ENCODE measurements around the gene UBE2K.
"Not testable (repeated sequence)": the region's sequence is repeated elsewhere in the genome, so short reads cannot be mapped to it uniquely, and the experiment has no call there.

UBE2K gene, protein sequence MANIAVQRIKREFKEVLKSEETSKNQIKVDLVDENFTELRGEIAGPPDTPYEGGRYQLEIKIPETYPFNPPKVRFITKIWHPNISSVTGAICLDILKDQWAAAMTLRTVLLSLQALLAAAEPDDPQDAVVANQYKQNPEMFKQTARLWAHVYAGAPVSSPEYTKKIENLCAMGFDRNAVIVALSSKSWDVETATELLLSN

DNA sequence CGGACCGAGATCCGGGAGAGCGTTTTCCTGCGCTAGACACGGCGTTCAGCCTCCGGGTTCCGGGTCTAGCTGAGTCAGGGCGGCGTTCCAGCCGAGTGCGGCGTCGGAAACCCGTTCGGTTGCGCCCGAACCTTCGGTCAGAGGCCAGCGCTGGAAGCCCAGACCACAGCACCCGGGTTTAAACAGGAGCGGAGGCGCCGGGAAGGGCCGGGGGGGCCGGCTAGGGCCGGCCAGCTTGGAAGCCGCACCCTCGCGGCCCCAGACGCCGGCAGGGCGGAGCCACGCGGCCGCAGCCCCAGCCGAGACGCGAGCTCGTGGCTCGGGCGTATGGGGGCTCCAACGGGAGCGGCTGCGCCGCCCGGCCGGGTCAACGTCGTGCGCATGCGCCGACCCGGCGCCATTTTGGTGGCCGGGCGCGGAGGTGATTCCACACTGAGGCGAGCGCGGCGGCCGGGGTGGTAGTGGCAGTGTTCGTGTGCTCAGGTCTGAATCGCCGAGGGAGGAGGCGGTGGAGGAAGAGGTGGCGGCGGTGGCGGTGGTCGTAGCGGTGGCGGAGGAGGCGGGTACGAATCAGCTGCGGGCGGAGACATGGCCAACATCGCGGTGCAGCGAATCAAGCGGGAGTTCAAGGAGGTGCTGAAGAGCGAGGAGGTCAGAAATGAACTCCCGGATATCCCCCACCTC is at the start of gene UBE2K:
Gene UBE2K (plus strand): TSS at position 397 of the 684 bp plus-strand sequence. CDS start 192 bp downstream, at position 589.
- peak; percentile 65 for DNase-seq

DNA sequence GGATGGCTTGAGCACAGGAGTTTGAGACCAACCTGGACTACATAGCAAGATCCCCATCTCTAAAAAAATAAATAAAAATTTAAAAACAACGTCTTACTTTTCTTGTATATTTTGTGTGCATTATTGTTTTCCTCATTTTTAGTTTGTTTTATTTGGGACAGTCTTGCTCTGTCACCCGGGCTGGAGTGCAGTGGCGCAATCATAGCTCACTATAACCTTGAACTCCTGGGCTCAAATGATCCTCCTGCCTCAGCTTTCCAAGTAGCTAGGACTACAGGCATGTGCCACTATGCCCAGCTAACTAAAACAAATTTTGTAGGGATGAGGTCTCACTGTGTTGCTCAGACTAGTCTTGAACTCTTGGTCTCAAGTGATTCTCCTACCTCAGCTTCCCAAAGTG is 49.7 kb upstream of the UBE2K start:
- DNase-seq = no peak

DNA sequence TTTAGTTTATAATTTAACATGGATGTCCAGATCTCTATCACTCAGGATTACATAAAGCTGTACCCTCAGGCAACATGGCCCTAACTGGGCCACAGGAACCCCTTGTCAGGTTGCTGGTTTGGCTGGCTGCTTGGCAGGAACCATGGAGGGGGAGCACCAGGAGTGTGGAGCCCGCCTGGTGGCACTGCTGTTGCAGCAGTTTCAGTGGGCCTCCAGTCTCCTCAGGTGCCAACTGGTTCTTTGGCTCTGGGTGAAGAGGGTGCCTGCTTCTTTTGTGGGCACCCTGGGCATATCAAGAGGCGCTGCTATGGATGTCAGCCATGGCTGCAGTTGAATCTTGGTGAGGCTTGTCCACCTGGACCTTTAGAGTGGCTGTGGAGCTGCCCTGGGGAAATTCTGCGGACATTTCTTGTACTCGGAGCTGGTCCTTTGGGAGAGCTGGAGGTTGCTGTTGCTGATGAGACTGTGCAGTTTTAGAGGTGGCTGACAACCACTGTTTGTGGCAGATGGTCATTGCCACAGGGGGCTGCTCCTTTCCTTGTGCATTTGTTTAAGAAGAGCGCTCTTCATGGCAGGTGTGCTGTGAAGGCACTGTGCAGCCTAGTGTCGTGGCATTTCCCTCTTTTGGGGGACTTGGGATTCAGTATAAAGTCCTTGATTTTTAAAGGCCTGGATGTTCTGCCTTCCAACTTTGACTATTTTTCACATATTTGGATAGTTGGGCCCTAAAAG is 48.9 kb upstream of the UBE2K start:
- no peak for DNase-seq

DNA sequence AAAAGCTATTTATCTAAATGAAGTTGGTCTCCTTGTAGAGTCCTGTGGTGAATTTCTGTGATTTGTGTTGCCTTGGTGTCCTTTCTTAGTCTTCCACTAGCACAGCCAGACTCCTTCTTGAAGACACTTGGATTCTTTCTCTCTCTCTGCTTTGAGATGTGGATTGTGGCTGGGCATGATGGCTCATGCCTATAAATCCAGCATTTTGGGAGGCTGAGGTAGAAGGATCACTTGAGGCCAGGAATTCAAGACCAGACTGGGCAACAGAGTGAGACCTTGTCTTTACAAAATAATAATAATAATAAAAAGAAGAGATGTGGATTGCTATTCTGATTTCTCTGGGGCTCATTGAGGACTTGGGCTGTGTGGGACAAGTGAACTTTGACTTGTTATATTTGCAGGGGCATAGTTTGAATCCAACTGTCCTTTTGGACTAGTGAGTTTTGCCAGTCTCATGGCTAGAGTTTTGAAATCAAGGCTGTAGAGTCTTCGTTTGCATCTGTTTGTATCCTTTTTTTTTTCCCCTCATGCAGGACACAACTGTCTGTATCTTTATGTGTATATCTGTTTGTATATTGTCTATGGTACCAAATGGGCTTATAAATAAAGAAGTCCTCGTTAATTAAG is 48.2 kb upstream of the UBE2K start:
- DNase-seq = no peak

DNA sequence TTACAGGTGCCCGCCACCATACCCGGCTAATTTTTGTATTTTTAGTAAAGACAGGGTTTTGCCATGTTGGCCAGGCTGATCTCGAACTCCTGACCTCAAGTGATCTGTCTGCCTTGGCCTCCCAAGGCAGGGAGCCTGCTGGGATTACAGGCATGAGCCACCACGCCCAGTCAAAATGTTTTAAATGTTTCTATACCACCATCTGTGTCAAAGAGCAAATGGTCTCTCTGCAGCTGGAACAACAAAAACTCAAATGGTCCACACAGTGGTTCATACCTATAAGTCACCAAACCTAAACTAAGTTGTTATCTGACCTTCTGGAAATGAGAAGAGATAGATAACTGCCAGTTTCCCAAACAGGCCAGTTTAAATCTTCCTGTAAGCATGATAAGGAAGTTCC is 46.4 kb upstream of the UBE2K start:
- not testable (repeated sequence) for DNase-seq

DNA sequence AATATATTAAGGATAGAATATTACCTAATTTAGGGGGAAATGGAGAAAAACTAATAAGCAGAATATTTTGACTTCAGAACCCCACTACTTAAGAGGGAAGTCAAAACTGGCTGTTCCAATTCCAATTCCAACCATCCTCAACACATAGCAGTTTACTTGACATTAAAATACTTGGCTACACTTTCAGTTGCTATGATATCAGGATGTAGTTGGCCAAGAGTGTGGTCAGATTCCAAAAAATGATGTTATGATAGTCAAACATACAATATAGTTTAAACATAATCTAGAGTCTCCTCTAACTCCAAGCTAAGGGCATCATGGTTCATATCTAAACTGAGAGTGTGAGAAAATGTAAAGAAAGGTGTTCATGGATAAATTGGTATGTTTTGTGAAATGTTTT is 42.7 kb upstream of the UBE2K start:
- no peak for DNase-seq

DNA sequence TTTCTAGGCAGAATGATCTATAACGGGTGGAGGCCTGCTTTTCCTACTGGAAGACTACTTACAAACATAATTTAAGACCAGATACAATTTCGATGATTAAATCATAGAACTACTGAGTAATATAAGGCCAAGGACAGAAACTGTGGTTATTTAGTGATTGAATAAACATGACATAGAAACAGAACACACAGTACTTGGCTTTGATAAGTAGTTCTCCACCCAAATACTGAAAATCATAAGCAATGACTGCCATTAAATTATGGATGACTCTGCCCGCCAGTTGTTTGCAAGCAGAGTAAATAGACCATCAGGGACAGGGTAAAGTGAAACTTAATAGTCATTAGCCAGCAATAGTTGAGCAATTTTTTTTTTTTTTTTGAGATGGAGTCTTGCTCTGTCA is 42.1 kb upstream of the UBE2K start:
- no peak for DNase-seq

DNA sequence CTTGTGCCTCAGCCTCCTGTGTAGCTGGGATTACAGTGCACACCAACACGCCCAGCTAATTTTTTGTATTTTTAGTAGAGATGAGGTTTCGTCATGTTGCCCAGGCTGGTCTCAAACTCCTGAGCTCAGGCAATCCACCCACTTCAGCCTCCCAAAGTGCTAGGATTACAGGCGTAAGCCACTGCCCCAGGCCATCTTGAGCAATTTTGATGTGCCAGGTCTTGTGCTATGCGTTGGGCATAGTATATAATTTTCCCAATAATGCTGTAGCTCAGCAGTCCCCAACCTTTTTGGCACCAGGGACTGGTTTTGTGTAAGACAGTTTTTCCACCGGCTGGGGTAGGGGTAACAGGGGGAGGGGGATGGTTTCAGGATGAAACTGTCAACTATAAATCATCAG is 41.3 kb upstream of the UBE2K start:
- DNase-seq = not testable (repeated sequence)

DNA sequence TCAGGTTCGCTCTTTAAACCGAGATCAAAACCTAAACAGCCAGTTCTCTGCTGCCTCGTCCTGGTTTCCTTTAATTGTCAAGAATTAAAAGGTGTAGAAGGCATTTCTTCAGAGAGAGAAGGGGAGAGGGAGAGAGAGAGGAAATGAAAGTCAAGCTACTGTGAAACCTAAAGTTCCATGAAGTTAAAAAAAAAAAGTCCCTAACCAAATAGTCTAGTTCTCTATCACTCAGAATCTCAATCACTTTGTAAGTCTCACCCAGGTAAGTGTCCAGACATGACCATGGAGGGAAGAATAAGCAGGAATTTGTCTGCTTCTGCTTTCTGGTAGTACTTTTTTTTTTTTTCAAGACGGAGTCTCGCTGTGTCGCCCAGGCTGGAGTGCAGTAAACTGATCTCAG is 40.5 kb upstream of the UBE2K start:
- DNase-seq = no peak

DNA sequence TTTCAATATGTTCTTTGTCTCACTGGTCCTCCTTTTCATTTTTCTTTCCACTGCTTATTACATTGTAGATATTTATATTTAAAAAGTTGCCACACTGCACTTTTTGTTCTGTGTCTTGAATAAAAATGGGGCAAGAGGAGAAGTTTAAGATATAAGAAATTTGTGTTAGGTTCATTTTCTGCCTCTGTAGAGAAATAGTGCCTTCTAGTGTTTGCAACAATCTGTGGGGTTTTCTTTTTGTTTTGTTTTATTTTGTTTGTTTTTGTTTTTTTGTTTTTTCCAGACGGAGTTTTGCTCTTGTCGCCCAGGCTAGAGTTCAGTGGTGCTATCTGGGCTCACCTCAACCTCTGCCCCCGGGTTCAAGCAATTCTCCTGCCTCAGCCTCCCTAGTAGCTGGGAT is 39.2 kb upstream of the UBE2K start:
- DNase-seq = no peak

DNA sequence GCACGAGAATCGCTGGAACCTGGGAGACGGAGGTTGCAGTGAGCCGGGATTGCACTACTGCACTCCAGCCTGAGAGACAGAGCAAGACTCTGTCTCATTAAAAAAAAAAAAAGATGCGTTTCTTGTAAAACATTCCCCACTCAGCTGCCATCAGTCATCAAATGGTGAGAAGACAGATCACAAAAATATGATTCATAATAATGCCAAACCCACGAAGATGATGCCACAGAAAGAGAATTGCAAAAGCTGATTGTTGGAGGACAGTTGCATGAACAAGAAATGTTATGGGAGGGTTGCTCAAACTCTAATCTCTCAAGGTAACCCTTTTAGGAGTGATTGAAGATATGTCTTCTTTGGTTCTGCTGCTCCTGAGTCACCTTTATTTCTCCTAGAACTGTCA is 37.9 kb upstream of the UBE2K start:
- no peak for DNase-seq

DNA sequence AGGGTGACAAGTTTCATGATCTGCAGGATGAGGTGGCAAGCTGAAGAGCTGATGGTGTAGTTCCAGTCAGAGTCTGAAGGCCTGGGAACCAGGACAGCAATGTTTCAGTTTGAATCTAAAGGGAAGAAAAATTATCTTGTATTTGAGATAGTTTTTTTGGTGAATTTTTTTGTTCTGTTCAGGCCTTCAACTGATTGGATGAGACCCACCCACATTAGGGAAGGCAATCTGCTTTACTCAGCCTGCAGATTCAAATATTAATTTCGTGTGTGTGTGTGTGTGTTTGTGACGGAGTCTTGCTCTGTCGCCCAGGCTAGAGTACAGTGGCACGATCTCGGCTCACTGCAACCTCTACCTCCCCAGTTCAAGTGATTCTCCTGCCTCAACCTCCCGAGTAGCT is 37.2 kb upstream of the UBE2K start:
- no peak for DNase-seq

DNA sequence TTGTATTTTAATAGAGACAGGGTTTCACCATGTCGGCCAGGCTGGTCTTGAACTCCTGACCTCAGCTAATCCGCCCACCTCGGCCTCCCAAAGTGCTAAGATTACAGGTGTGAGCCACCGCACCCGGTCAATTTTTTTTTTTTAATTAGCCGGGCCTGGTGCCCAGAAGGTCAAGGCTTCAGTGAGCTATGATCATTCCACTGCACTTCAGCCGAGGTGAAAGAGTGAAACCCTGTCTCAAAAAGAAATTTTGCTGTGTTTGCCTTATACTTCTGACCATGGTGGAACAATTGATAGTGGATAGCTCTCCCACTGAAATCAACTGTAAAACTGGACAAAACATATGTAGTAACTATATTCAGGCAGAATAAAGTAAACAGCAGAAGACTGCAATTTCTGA is 35.3 kb upstream of the UBE2K start:
- no peak for DNase-seq

DNA sequence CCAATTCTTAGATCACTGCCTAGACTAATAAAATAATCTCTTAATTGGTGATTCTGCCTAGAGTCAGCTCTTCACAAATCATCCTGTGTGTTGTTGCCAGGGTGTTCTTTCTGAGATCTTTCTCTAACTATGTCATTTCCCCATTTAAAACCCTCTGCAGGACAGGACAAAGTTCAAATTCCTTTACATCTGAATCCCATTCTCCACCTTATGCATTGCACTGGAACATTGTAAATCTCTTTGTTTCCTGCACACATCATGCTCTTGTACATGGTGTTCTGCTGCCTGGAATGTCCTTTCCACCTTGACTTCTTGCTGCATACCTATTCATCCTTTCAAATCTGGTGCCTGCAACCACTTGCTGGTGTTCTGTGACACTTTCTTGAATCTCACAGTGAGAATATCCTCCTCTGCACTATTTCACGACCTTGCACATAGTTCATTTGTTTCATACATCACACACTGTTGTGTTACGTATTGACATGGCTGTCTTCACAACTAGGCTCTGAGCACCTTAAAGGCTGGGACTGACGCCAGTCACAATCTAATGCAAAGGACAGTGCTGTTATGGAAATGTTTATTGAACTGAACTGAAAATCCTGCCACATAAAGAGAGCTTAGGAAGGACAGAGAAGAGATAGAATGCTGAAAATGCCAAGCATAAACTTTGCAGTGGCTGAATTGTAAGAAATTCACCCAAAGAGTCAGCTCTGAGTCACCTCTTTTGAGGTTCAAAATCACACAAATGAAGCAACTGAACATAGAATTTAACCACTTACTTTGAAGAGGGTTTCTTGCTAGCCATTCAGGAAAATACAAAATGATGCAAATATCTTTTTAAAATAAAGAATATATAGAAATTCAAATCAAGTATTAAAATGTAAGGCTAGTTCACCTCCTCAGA is 32.9 kb upstream of the UBE2K start:
- DNase-seq = no peak

DNA sequence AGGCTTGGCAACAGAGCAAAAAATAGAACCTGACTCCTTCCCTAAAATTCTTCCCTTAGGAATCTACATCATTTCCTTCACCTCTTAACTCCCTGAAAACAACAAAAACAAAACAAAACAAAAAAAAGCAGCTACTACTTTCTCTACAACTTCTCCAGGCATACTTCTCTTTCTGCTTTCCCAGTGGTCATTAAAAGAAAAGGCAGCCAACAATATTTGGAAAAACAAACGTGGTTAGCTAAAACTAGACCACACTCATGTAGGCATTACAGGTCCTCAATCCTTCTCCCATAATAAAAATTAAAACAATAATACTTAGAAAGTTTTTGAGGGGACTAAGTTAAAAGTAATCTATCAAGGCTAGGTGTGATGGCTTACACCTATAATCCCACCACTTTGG is 30.2 kb upstream of the UBE2K start:
- DNase-seq = no peak

DNA sequence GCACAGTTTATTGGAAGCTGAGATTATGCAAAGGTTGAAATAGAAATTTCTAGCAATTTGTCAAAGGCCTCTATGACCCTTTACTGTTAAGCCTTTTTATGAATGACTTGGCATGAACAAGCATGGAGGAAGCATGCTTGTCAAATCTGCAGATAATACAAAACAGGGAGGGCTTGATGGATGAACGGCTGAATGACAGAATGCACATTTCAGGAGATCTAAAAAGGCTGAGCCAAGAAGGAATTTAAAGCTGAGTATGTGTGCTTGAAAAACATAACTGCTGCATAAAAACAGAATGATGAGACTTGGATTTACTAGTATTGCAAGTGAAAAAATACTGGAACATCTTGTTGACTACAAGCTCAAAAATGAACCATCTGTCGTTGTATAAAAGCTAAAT is 29.0 kb upstream of the UBE2K start:
- DNase-seq = no peak

DNA sequence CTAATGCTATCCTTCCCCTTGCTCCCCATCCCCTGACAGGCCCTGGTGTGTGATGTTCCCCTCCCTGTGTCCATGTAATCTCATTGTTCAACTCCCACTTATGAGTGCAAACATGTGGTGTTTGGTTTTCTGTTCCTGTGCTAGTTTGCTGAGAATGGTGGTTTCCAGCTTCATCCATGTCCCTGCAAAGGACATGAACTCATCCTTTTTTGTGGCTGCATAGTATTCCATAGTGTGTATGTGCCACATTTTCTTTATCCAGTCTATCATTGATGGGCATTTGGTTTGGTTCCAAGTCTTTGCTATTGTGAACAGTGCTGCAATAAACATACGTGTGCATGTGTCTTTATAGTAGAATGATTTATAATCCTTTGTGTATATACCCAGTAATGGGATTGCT is 27.6 kb upstream of the UBE2K start:
- DNase-seq = not testable (repeated sequence)

DNA sequence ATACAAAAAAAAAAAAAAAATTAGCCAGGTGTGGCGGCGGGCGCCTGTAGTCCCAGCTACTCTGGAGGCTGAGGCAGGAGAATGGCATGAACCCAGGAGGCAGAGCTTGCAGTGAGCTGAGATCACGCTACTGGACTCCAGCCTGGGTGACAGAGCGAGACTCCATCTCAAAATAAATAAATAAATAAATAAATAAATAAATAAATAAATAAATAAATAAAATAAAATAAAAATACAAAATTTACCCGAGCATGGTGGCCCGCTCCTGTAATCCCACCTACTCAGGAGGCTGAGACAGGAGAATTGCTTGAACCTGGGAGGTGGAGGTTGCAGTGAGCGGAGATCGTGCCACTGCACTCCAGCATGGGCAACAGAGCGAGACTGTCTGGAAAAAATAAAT is 22.3 kb upstream of the UBE2K start:
- DNase-seq = not testable (repeated sequence)

DNA sequence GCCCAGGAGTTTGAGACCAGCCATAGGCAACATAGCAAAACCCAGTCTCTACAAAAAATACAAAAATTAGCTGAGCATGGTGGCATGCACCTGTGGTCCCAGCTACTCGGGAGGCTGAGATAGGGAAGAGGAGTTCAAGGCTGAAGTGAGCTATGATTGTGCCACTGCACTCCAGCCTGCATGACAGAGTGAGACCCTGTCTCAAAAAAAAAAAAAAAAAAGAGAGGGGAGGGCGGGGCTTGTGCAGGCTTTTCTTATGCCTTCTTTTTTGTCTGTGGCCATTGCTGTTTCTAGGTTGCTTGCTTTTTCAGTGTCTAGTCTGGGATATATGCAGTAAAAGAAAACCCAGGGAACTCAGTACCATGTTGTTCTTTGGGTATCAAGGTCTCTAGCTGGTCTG is 16.9 kb upstream of the UBE2K start:
- DNase-seq = not testable (repeated sequence)

DNA sequence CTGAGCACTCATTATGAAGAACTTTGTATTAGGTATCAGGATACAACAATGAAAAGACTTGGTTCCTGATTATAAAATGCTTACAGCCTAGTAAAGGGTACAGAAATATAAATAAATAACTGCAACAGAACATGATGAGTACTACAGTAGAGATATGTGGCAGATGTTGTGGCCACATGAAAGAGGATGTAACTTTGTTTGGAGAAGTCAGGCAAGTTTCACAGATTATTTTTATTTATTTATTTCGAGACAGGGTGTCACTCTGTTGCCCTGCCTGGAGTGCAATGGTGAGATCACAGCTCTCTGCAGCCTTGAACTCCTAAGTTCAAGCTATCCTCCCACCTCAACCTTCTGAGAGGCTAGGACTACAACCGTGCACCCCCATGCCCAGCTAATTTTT is 15.8 kb upstream of the UBE2K start:
- DNase-seq = no peak

DNA sequence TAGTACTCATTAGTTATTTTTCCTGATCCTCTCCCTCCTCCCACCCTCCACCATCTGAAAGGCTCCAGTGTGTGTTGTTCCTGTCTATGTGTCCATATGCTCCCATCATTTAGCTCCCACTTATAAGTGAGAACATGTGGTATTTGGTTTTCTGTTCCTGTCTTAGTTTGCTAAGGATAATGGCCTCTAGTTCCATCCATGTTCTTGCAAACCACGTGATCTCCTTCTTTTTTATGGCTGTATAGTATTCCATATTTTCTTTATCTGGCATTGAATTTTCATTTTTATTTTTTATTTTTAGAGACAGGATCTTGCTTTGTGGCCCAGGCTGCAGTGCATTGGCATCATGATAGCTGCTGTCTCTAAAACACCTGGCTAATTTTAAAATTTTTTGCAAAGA is 11.9 kb upstream of the UBE2K start:
- no peak for DNase-seq

DNA sequence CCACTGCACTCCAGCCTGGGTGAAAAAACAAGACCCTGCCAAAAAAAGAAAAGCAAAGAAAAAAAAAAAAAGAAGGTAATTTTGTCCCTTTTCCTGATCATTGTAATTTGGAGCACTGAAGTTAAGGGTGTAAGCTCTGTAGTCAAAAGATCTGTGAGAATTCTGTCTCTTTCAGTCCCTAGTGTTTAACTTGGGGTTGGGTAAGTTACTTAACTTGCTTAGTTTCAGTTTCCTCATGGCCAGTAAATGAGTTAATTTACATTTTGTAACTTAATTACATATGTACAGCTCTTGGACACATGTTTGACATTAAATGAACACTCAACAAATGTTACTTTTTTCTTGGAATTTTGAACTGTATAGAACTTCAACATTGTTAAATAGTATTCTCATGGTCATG is 10.9 kb upstream of the UBE2K start:
- no peak for DNase-seq

DNA sequence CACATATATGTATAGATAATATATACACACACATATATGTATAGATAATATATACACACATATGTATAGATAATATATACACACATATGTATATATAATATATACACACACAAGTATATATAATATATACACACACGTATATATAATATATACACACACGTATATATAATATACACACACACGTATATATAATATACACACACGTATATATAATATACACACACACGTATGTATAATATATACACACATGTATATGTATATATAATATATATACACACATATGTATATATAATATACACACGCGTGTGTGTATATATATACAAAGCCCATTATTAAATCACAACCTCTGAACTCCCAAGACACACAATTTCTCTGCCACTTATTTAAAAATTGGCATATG is 8.0 kb upstream of the UBE2K start:
- DNase-seq = no peak

Data from NCI-H446 treated with DMSO at 0.1 percent for 48 hours (cell line).